OCI-LY3 (cell line): ENCODE data around the gene ROBO2.

Experiments
- EZH2phosphoT487 ChIP-seq: fragments of 200-600 bp; shearing (Covaris generic); IDR thresholded peaks from 2 replicates; pipeline ENCODE4 v1.6.1; 2018; ENCODE audit warnings: antibody characterized with exemption, mixed run types, low read depth
- TF ChIP-seq, protein P1 (sequence below): fragments of 200-600, 300-600 bp; sonication (generic); IDR thresholded peaks from 2 replicates; pipeline ENCODE4 v1.5.1; 2014; ENCODE audit warnings: antibody characterized with exemption, low read length, low read depth

DNA sequence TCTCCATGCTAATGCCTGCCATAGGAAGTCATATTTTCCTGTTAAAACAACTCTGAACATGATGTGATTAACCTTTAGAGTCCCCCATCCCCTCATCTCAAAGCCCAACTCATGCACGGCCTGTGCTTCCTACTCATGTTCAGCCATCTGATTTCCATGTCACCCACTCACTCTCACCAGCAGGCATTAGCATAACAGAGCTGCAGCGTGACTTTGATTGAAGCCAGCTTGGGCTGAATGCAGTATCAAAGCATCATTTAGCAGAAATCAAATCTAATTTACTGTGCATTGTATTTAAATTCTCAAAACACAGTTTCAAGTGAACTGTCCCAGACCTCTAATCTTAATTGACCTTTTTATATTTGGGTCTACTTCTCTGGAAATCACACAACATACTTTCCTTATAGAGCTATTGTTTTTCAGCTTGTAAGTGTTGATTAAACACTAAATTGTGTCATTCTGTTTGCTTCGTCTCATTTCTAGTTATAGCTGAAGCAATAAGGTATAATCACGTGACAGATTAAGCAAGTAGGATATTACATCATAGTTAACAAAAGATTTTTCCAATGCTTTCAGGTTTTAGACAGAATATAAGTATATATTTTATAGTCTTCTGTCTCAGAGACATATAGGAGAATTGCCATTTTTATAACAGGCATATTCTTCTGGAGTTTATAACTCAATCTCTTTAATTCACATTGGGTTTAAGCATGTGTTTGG is 501.5 kb downstream of the ROBO2 start:
- TF ChIP-seq, protein P1, sequence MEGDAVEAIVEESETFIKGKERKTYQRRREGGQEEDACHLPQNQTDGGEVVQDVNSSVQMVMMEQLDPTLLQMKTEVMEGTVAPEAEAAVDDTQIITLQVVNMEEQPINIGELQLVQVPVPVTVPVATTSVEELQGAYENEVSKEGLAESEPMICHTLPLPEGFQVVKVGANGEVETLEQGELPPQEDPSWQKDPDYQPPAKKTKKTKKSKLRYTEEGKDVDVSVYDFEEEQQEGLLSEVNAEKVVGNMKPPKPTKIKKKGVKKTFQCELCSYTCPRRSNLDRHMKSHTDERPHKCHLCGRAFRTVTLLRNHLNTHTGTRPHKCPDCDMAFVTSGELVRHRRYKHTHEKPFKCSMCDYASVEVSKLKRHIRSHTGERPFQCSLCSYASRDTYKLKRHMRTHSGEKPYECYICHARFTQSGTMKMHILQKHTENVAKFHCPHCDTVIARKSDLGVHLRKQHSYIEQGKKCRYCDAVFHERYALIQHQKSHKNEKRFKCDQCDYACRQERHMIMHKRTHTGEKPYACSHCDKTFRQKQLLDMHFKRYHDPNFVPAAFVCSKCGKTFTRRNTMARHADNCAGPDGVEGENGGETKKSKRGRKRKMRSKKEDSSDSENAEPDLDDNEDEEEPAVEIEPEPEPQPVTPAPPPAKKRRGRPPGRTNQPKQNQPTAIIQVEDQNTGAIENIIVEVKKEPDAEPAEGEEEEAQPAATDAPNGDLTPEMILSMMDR, result no peak
- no peak for TF ChIP-seq EZH2phosphoT487
